Gastroesophageal sphincter (tissue), 4 donors: ENCODE data around the gene ZNF681. TPM values are rescaled to one million over a fixed set of nuclear protein-coding genes. Genes with fewer than 3 reads are reported as not detected.

ENCODE experiments used
- ATAC-seq: fragments of 150-250 bp; one replicate; pipeline ENCODE4 v1.9.1; 2016; ENCODE audit warnings: mild to moderate bottlenecking, moderate library complexity
- H3K27ac ChIP-seq, 4 donors: fragments of 200-600 bp; sonication (generic) in 3 of 4; 1 replicate in 3 of 4; 2 replicates in 1 of 4; pipeline ENCODE4 v1.5.1; 2016 to 2019
- H3K27me3 ChIP-seq: fragments of 200-600 bp; sonication (generic); one replicate; pipeline ENCODE4 v1.5.1; 2019
- H3K36me3 ChIP-seq, 2 donors: fragments of 200-600 bp; sonication (generic); one replicate each; pipeline ENCODE4 v1.5.1; 2019; ENCODE audit warnings: control low read depth in 1 of 2
- H3K4me1 ChIP-seq, 3 donors: fragments of 200-600 bp; sonication (generic); 1 replicate in 2 of 3; 2 replicates in 1 of 3; pipeline ENCODE4 v1.5.1; 2016 to 2019; ENCODE audit warnings: control low read depth in 2 of 3
- H3K4me3 ChIP-seq, 2 donors: fragments of 200-600 bp; sonication (generic); one replicate each; pipeline ENCODE4 v1.5.1; 2019; ENCODE audit warnings: mild to moderate bottlenecking in 1 of 2, moderate library complexity in 1 of 2
- H3K9me3 ChIP-seq, 3 donors: fragments of 200-600 bp; sonication (generic); one replicate each; pipeline ENCODE4 v1.5.1; 2017 to 2019; ENCODE audit warnings: control low read depth in 2 of 3
- CTCF ChIP-seq, 4 experiments: fragments of 200-600 bp in 2 of 4; fragments of 450-650 bp in 2 of 4; sonication (generic) in 1 of 4; IDR thresholded peaks; one replicate each; pipeline ENCODE4 v1.5.1; 2017 to 2019; ENCODE audit warnings: antibody characterized with exemption in 4 of 4, mild to moderate bottlenecking in 2 of 4, moderate library complexity in 2 of 4
- EP300 ChIP-seq: sonication (generic); formaldehyde crosslinking; IDR thresholded peaks from one replicate; pipeline ENCODE4 v1.6.1; 2017; ENCODE audit warnings: antibody characterized with exemption, mild to moderate bottlenecking
- POLR2A ChIP-seq, 2 donors: fragments of 450-650 bp; IDR thresholded peaks; one replicate each; pipeline ENCODE4 v1.6.1; 2017; ENCODE audit warnings: antibody characterized with exemption in 2 of 2, mild to moderate bottlenecking in 2 of 2, moderate library complexity in 1 of 2
- POLR2AphosphoS5 ChIP-seq: sonication (generic); formaldehyde crosslinking; IDR thresholded peaks from one replicate; pipeline ENCODE4 v1.6.1; 2017; ENCODE audit warnings: antibody characterized with exemption
- WGBS, 2 donors: methylation state at CpG; one replicate each; pipeline ENCODE4 v1.1.5; 2018; ENCODE audit warnings: low coverage in 1 of 2; 5-methylcytosine and 5-hydroxymethylcytosine counted together
- total RNA-seq, 4 donors: library from RNA; depleted of rRNA; stranded (reverse); fragments of >200 nt; gene quantifications; one replicate each; pipeline ENCODE4 v1.1.0, GENCODE V29; 2016

Gene ZNF681
- 1 to 10 TPM in 2 of 4 donors, under 1 TPM in 2; 0.78 to 1.7 (median 0.92) TPM for total RNA-seq

- peak; percentile 89 for ATAC-seq
- H3K27me3 ChIP-seq = no peaks in the 10 kb centered on the region
- H3K4me3 ChIP-seq = peak within 1 kb of the TSS; percentile 40 to 71
- peaks cover 0 to 17% (median 0%) of the 10 kb centered on the region in 3 donors for H3K4me1 ChIP-seq
- 0 to 2% methylated on average over 6 to 17 of the region's 44 CpGs for WGBS, 2 donors
- TF ChIP-seq POLR2A (IDR thresholded peaks at IDR 0.05) (no peak), POLR2AphosphoS5 (no peak), CTCF (IDR thresholded peaks at IDR 0.05) (peak in 2 of 4 experiments; percentile 19 to 26), EP300 (no peak)
- H3K9me3 ChIP-seq = no peaks in the 10 kb centered on the region
- H3K27ac ChIP-seq = peak within 1 kb of the TSS in 3 of 4 donors; percentile 75 to 82 (median 80)
- no peaks in the 10 kb centered on the region for H3K36me3 ChIP-seq
These were observed at the start of gene ZNF681 for GRCh38 chr19:23758187-23759074. ZNF681 (minus strand) TSS chr19:23758891; CDS start chr19:23758749, 142 bp downstream.

- ATAC-seq = no peak
- Histone ChIP-seq H3K4me3 (no peak overlapping the region), H3K27me3 (no peaks in the 10 kb centered on the region), H3K36me3 (no peaks in the 10 kb centered on the region), H3K4me1 (no peaks in the 10 kb centered on the region), H3K27ac (no peak overlapping the region), H3K9me3 (no peaks in the 10 kb centered on the region)
- no peak for TF ChIP-seq POLR2AphosphoS5
- no peak for TF ChIP-seq CTCF (IDR thresholded peaks at IDR 0.05)
- no peak for TF ChIP-seq EP300
- TF ChIP-seq POLR2A (IDR thresholded peaks at IDR 0.05) = no peak
- 57 to 83% methylated on average over 2 to 4 of the region's 4 CpGs for WGBS, 2 donors
These were observed 46.0 kb upstream of the ZNF681 start for GRCh38 chr19:23804676-23805075.

- no peak overlapping the region for H3K4me3 ChIP-seq
These were observed 43.6 kb upstream of the ZNF681 start for GRCh38 chr19:23802290-23802689.

GRCh38 chr19:23801803-23802202 lies 43.1 kb upstream of the ZNF681 start:
- no peak for ATAC-seq
- no peak overlapping the region for H3K27ac ChIP-seq
- H3K27me3 ChIP-seq = no peaks in the 10 kb centered on the region
- WGBS, 2 donors = 67 to 100% methylated on average over 1 of the region's 1 CpG
- no peaks in the 10 kb centered on the region for H3K9me3 ChIP-seq
- no peaks in the 10 kb centered on the region for H3K36me3 ChIP-seq
- no peak overlapping the region for H3K4me3 ChIP-seq
- TF ChIP-seq EP300 (no peak), POLR2A (IDR thresholded peaks at IDR 0.05) (no peak), POLR2AphosphoS5 (no peak), CTCF (IDR thresholded peaks at IDR 0.05) (no peak)
- no peaks in the 10 kb centered on the region for H3K4me1 ChIP-seq

More at GRCh38 chr19:23802290-23802689, 43.6 kb upstream of the ZNF681 start:
- ATAC-seq = no peak
- Histone ChIP-seq H3K9me3 (no peaks in the 10 kb centered on the region), H3K36me3 (no peaks in the 10 kb centered on the region), H3K4me1 (no peaks in the 10 kb centered on the region), H3K27me3 (no peaks in the 10 kb centered on the region), H3K27ac (no peak overlapping the region)
- TF ChIP-seq EP300 = no peak
- TF ChIP-seq CTCF (IDR thresholded peaks at IDR 0.05) = no peak
- no peak for TF ChIP-seq POLR2A (IDR thresholded peaks at IDR 0.05)
- TF ChIP-seq POLR2AphosphoS5 = no peak

GRCh38 chr19:23800868-23801267 lies 42.2 kb upstream of the ZNF681 start:
- no peak for ATAC-seq
- Histone ChIP-seq H3K9me3 (peaks cover 0 to under 1% (median 0%) of the 10 kb centered on the region in 3 donors), H3K4me3 (no peak overlapping the region), H3K4me1 (no peaks in the 10 kb centered on the region), H3K27me3 (no peaks in the 10 kb centered on the region), H3K36me3 (no peaks in the 10 kb centered on the region), H3K27ac (no peak overlapping the region)
- no peak for TF ChIP-seq EP300
- TF ChIP-seq POLR2A (IDR thresholded peaks at IDR 0.05) = no peak
- TF ChIP-seq POLR2AphosphoS5 = no peak
- TF ChIP-seq CTCF (IDR thresholded peaks at IDR 0.05) = no peak
